Measurements from ENCODE around the gene OR4E1.
"Not testable (repeated sequence)": the region's sequence is repeated elsewhere in the genome, so short reads cannot be mapped to it uniquely, and the experiment has no call there.

OR4E1 gene

GRCh38 chr14:21673718-21674117, at the start of gene OR4E1:
OR4E1 (minus strand) TSS chr14:21673818; CDS start chr14:21670935, 2,883 bp downstream.
- no peak for DNase-seq

GRCh38 chr14:21721504-21721903, 47.9 kb upstream of the OR4E1 start:
- DNase-seq, result no peak

- DNase-seq, result no peak
These were observed 46.2 kb upstream of the OR4E1 start for GRCh38 chr14:21719841-21720240.

GRCh38 chr14:21714318-21714929, 40.8 kb upstream of the OR4E1 start:
- DNase-seq, result no peak

GRCh38 chr14:21712036-21712435, 38.4 kb upstream of the OR4E1 start:
- DNase-seq, result no peak

- DNase-seq, result peak; percentile 20 to 39
These were observed 37.8 kb upstream of the OR4E1 start for GRCh38 chr14:21711360-21711961.

GRCh38 chr14:21704338-21704737, 30.7 kb upstream of the OR4E1 start:
- DNase-seq, result no peak

- DNase-seq, result no peak
These were observed 30.0 kb upstream of the OR4E1 start for GRCh38 chr14:21703357-21704326.

- no peak for DNase-seq
These were observed 28.7 kb upstream of the OR4E1 start for GRCh38 chr14:21702316-21702715.

GRCh38 chr14:21699551-21699950, 25.9 kb upstream of the OR4E1 start:
- DNase-seq, result no peak

GRCh38 chr14:21698538-21698937, 24.9 kb upstream of the OR4E1 start:
- not testable (repeated sequence) for DNase-seq

- DNase-seq, result not testable (repeated sequence)
These were observed 24.0 kb upstream of the OR4E1 start for GRCh38 chr14:21697662-21698061.

- no peak for DNase-seq
These were observed 20.8 kb upstream of the OR4E1 start for GRCh38 chr14:21694425-21694824.

- DNase-seq, result no peak
These were observed 12.8 kb upstream of the OR4E1 start for GRCh38 chr14:21686468-21686867.

- DNase-seq, result no peak
These were observed 6.5 kb upstream of the OR4E1 start for GRCh38 chr14:21680072-21680471.

GRCh38 chr14:21675566-21675965, 1.9 kb upstream of the OR4E1 start:
- DNase-seq, result no peak

- DNase-seq, result no peak
These were observed 1.5 kb downstream of the OR4E1 start for GRCh38 chr14:21672116-21672515.

- DNase-seq, result no peak
These were observed 2.2 kb downstream of the OR4E1 start for GRCh38 chr14:21671371-21671770.

GRCh38 chr14:21669284-21669683, 4.3 kb downstream of the OR4E1 start:
- no peak for DNase-seq

GRCh38 chr14:21668377-21668776, 5.2 kb downstream of the OR4E1 start:
- no peak for DNase-seq

- no peak for DNase-seq
These were observed 16.6 kb downstream of the OR4E1 start for GRCh38 chr14:21656980-21657379.

GRCh38 chr14:21654215-21654614, 19.4 kb downstream of the OR4E1 start:
- DNase-seq, result no peak

GRCh38 chr14:21653331-21653885, 20.2 kb downstream of the OR4E1 start, which contains the start of gene OR4E2:
OR4E2 (plus strand) TSS chr14:21653835; CDS start chr14:21665083, 11,248 bp downstream.
- DNase-seq, result no peak

All from NCI-H526 (cell line).